Tibial artery (tissue), 4 donors: Measurements from ENCODE around the gene SORT1.

ENCODE experiments used
- DNase-seq, 2 donors: peaks; one replicate each; pipeline ENCODE4 v3.0.0-alpha.2; 2019
- H3K27ac ChIP-seq, 2 donors: fragments of 200-600 bp; sonication (generic) in 1 of 2; 1 replicate in 1 of 2; 2 replicates in 1 of 2; pipeline ENCODE4 v1.5.1; 2018 to 2019; ENCODE audit warnings: mild to moderate bottlenecking in 1 of 2
- H3K27me3 ChIP-seq, 2 donors: fragments of 200-600 bp; sonication (generic) in 1 of 2; one replicate each; pipeline versions ENCODE4 v1.5.1 to v1.6.0; 2016 to 2019
- H3K36me3 ChIP-seq, 3 donors: fragments of 200-600 bp; sonication (generic) in 2 of 3; one replicate each; pipeline ENCODE4 v1.5.1; 2016 to 2019; ENCODE audit warnings: mild to moderate bottlenecking in 2 of 3
- H3K4me1 ChIP-seq, 4 donors: fragments of 200-600 bp; sonication (generic) in 2 of 4; 1 replicate in 3 of 4; 2 replicates in 1 of 4; pipeline ENCODE4 v1.5.1; 2016 to 2019
- H3K4me3 ChIP-seq, 2 donors: fragments of 200-600 bp; sonication (generic) in 1 of 2; 1 replicate in 1 of 2; 2 replicates in 1 of 2; pipeline ENCODE4 v1.5.1; 2018 to 2019; ENCODE audit warnings: mild to moderate bottlenecking in 2 of 2
- H3K9me3 ChIP-seq, 3 donors: fragments of 200-600 bp; sonication (generic) in 1 of 3; one replicate each; pipeline ENCODE4 v1.5.1; 2016 to 2019
- CTCF ChIP-seq, 2 experiments: fragments of 200-600 bp in 1 of 2; fragments of 450-650 bp in 1 of 2; IDR thresholded peaks; one replicate each; pipeline ENCODE4 v1.5.1; 2017 to 2019; ENCODE audit warnings: antibody characterized with exemption in 2 of 2, mild to moderate bottlenecking in 1 of 2, moderate library complexity in 1 of 2
- intact Hi-C: fragments of 100-400 bp; cut with DNase I; formaldehyde crosslinking; loops from one replicate; pipeline ENCODE4 v1.15.0; 2023; ENCODE audit warnings: low total_unique reads

Gene SORT1

DNA sequence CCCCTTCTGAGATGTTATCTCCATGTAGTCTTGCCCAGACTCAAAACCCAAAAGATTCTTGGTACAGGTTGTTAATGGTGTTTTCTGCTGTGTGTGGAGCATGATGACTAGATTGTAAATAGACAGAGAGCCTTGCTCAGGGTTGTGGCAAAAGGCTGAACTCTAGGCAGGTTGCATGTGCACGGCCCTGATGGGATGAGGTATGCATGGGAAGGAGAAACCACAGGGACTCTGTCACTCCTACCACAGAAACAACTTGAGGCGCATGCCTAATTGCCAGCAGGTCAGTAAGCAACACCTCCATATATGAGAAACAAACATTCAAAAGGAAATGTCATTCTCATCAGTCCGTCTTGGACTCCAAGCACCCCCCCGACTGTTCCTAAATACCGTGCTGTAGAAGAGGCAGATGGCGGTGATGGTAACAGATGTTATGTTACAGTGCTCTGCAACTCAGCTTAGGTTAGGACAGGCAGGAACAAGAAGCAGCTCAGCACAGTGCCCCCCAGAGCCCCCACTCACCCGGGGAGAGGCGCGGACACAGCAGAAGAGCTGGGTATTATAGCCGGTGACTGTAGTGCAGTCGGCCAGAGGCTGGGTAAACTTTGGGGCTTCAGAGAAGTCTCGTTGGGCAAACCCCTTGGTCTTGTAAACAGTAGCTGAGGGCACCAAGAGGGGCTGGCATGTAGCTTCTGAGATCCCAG, 101.9 kb downstream of the SORT1 start:
- H3K36me3 ChIP-seq, result no peaks in the 10 kb centered on the region
- intact Hi-C loops, result no loop called here

GRCh38 chr1:109294481-109294880, 103.2 kb downstream of the SORT1 start:
- intact Hi-C loops, result no loop called here
- no peak for DNase-seq
- Histone ChIP-seq H3K4me3 (no peak overlapping the region), H3K4me1 (peaks cover 0 to 16% (median 13%) of the 10 kb centered on the region in 4 donors), H3K36me3 (no peaks in the 10 kb centered on the region), H3K27me3 (no peaks in the 10 kb centered on the region), H3K9me3 (no peaks in the 10 kb centered on the region), H3K27ac (no peak overlapping the region)
- TF ChIP-seq CTCF (IDR thresholded peaks at IDR 0.05), result no peak

More for the DNA sequence above, 101.9 kb downstream of the SORT1 start:
- TF ChIP-seq CTCF (IDR thresholded peaks at IDR 0.05), result no peak
- Histone ChIP-seq H3K4me3 (no peak overlapping the region), H3K27ac (no peak overlapping the region), H3K4me1 (peaks cover 0 to 25% (median 17%) of the 10 kb centered on the region in 4 donors), H3K27me3 (no peaks in the 10 kb centered on the region), H3K9me3 (no peaks in the 10 kb centered on the region)
- no peak for DNase-seq

DNA sequence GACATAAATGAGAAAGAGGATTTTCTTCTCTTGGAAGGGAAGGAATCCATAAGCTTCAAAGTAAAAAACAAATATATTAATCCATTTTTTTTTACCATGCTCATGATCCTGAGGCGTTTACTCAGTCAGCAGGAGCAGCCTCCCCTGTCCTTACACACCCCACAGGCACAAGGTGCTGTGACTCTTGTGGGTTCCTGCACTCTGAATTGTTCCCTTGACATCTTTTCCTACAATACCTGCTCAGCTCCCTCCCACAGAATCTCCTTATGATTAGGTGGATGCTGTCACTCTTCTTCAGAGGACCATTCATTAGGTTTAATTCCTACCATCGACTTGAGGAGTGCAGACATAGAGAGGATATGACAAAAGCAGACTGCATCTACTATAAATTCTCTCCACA, 104.7 kb downstream of the SORT1 start:
- intact Hi-C loops, result no loop called here
- Histone ChIP-seq H3K4me1 (peaks cover 0 to 2% (median under 1%) of the 10 kb centered on the region in 4 donors), H3K27me3 (no peaks in the 10 kb centered on the region), H3K36me3 (no peaks in the 10 kb centered on the region), H3K27ac (no peak overlapping the region), H3K9me3 (no peaks in the 10 kb centered on the region), H3K4me3 (no peak overlapping the region)
- DNase-seq, result no peak
- TF ChIP-seq CTCF (IDR thresholded peaks at IDR 0.05), result no peak

- no peak for DNase-seq
- Histone ChIP-seq H3K27ac (no peak overlapping the region), H3K4me1 (no peaks in the 10 kb centered on the region), H3K4me3 (no peak overlapping the region), H3K9me3 (no peaks in the 10 kb centered on the region), H3K27me3 (no peaks in the 10 kb centered on the region), H3K36me3 (no peaks in the 10 kb centered on the region)
- TF ChIP-seq CTCF (IDR thresholded peaks at IDR 0.05), result no peak
- intact Hi-C loops, result no loop called here
Observed at GRCh38 chr1:109292364-109292763, 105.4 kb downstream of the SORT1 start.

GRCh38 chr1:109290998-109291397, 106.7 kb downstream of the SORT1 start:
- Histone ChIP-seq H3K36me3 (no peaks in the 10 kb centered on the region), H3K4me3 (no peak overlapping the region), H3K27ac (no peak overlapping the region), H3K9me3 (no peaks in the 10 kb centered on the region), H3K27me3 (no peaks in the 10 kb centered on the region), H3K4me1 (no peaks in the 10 kb centered on the region)
- no peak for TF ChIP-seq CTCF (IDR thresholded peaks at IDR 0.05)
- intact Hi-C loops, result no loop called here
- no peak for DNase-seq
